ENCODE results near the gene FOXM1.

Gene FOXM1

GRCh38 chr12:2912216-2912575 is 35.2 kb upstream of the FOXM1 start:
- no peak for TF ChIP-seq CTCF (conservative IDR thresholded peaks at IDR 0.05; ENCODE audit: low read depth, low read length)
- no peak overlapping the region for H3K4me3 ChIP-seq (ENCODE audit: low read depth, low read length)
- DNase-seq (ENCODE audit: low read depth): no peak

- TF ChIP-seq CTCF (conservative IDR thresholded peaks at IDR 0.05; ENCODE audit: low read depth, low read length): no peak
- no peak overlapping the region for H3K4me3 ChIP-seq (ENCODE audit: low read depth, low read length)
- DNase-seq (ENCODE audit: low read depth): no peak
Observed at GRCh38 chr12:2904260-2904659, 27.3 kb upstream of the FOXM1 start.

GRCh38 chr12:2902272-2902880 is 25.4 kb upstream of the FOXM1 start:
- H3K4me3 ChIP-seq (ENCODE audit: low read depth, low read length): no peak overlapping the region
- DNase-seq (ENCODE audit: low read depth): peak; percentile 83
- no peak for TF ChIP-seq CTCF (conservative IDR thresholded peaks at IDR 0.05; ENCODE audit: low read depth, low read length)

- TF ChIP-seq CTCF (conservative IDR thresholded peaks at IDR 0.05; ENCODE audit: low read depth, low read length): no peak
- DNase-seq (ENCODE audit: low read depth): no peak
Observed at GRCh38 chr12:2900642-2901041, 23.7 kb upstream of the FOXM1 start.

GRCh38 chr12:2897418-2897817 is 20.4 kb upstream of the FOXM1 start:
- TF ChIP-seq CTCF (conservative IDR thresholded peaks at IDR 0.05; ENCODE audit: low read depth, low read length): no peak
- DNase-seq (ENCODE audit: low read depth): no peak
- no peak overlapping the region for H3K4me3 ChIP-seq (ENCODE audit: low read depth, low read length)

More at GRCh38 chr12:2900642-2901041, 23.7 kb upstream of the FOXM1 start:
- no peak overlapping the region for H3K4me3 ChIP-seq (ENCODE audit: low read depth, low read length)

- H3K4me3 ChIP-seq (ENCODE audit: low read depth, low read length): no peak overlapping the region
- TF ChIP-seq CTCF (conservative IDR thresholded peaks at IDR 0.05; ENCODE audit: low read depth, low read length): no peak
- DNase-seq (ENCODE audit: low read depth): peak; percentile 10
Observed at GRCh38 chr12:2895511-2895910, 18.5 kb upstream of the FOXM1 start.

GRCh38 chr12:2895051-2895451 is 18.1 kb upstream of the FOXM1 start:
- DNase-seq (ENCODE audit: low read depth): no peak
- H3K4me3 ChIP-seq (ENCODE audit: low read depth, low read length): no peak overlapping the region
- no peak for TF ChIP-seq CTCF (conservative IDR thresholded peaks at IDR 0.05; ENCODE audit: low read depth, low read length)
